ENCODE results near the gene RNASEH1.

RNASEH1 gene

GRCh38 chr2:3558205-3559014 is at the start of gene RNASEH1:
TSS of gene RNASEH1 (minus strand) at chr2:3558333. CDS start at chr2:3558260, 73 bp downstream.
- H3K4me1 Mint-ChIP-seq = no peaks in the 10 kb centered on the region
- peaks cover 25% of the 10 kb centered on the region for H3K36me3 Mint-ChIP-seq (ENCODE audit: low read depth)
- no peaks in the 10 kb centered on the region for H3K27me3 Mint-ChIP-seq (ENCODE audit: low read depth)
- H3K9me3 Mint-ChIP-seq = no peaks in the 10 kb centered on the region
- TF ChIP-seq CTCF (IDR thresholded peaks at IDR 0.05; ENCODE audit: unreplicated experiment in 3 of 3) = no peak
- peak within 1 kb of the TSS; percentile 87 to 92 (median 91) for H3K4me3 Mint-ChIP-seq
- H3K27ac Mint-ChIP-seq = peak within 1 kb of the TSS; percentile 78 to 94 (median 94)

- H3K36me3 Mint-ChIP-seq (ENCODE audit: low read depth) = no peaks in the 10 kb centered on the region
- H3K4me3 Mint-ChIP-seq = no peak overlapping the region
- H3K27me3 Mint-ChIP-seq (ENCODE audit: low read depth) = no peaks in the 10 kb centered on the region
- H3K27ac Mint-ChIP-seq = no peak overlapping the region
- no peaks in the 10 kb centered on the region for H3K9me3 Mint-ChIP-seq
- no peak for TF ChIP-seq CTCF (IDR thresholded peaks at IDR 0.05; ENCODE audit: unreplicated experiment in 3 of 3)
- peaks cover 7% of the 10 kb centered on the region for H3K4me1 Mint-ChIP-seq
Observed at GRCh38 chr2:3606370-3607201, 48.5 kb upstream of the RNASEH1 start.

GRCh38 chr2:3606028-3606369 is 47.9 kb upstream of the RNASEH1 start:
- TF ChIP-seq CTCF (IDR thresholded peaks at IDR 0.05; ENCODE audit: unreplicated experiment in 3 of 3) = no peak
- H3K4me1 Mint-ChIP-seq = peaks cover 7% of the 10 kb centered on the region
- no peaks in the 10 kb centered on the region for H3K9me3 Mint-ChIP-seq
- no peaks in the 10 kb centered on the region for H3K27me3 Mint-ChIP-seq (ENCODE audit: low read depth)
- H3K36me3 Mint-ChIP-seq (ENCODE audit: low read depth) = no peaks in the 10 kb centered on the region
- H3K4me3 Mint-ChIP-seq = no peak overlapping the region
- peak overlapping the region in 1 of 3 experiments; percentile 38 for H3K27ac Mint-ChIP-seq

- H3K9me3 Mint-ChIP-seq = no peaks in the 10 kb centered on the region
- H3K27ac Mint-ChIP-seq = peak overlapping the region in 2 of 3 experiments; percentile 38 to 63
- no peak for TF ChIP-seq CTCF (IDR thresholded peaks at IDR 0.05; ENCODE audit: unreplicated experiment in 3 of 3)
- no peaks in the 10 kb centered on the region for H3K36me3 Mint-ChIP-seq (ENCODE audit: low read depth)
- no peak overlapping the region for H3K4me3 Mint-ChIP-seq
- H3K27me3 Mint-ChIP-seq (ENCODE audit: low read depth) = no peaks in the 10 kb centered on the region
- H3K4me1 Mint-ChIP-seq = peaks cover 7% of the 10 kb centered on the region
Observed at GRCh38 chr2:3604991-3605961, 47.1 kb upstream of the RNASEH1 start.

- TF ChIP-seq CTCF (IDR thresholded peaks at IDR 0.05; ENCODE audit: unreplicated experiment in 3 of 3) = no peak
- H3K9me3 Mint-ChIP-seq = no peaks in the 10 kb centered on the region
- H3K4me3 Mint-ChIP-seq = no peak overlapping the region
- H3K4me1 Mint-ChIP-seq = peaks cover 7% of the 10 kb centered on the region
- H3K27me3 Mint-ChIP-seq (ENCODE audit: low read depth) = no peaks in the 10 kb centered on the region
- H3K27ac Mint-ChIP-seq = no peak overlapping the region
- H3K36me3 Mint-ChIP-seq (ENCODE audit: low read depth) = no peaks in the 10 kb centered on the region
Observed at GRCh38 chr2:3604207-3604877, 46.2 kb upstream of the RNASEH1 start.
